Activated naive CD4-positive, alpha-beta T cell treated with anti-CD3 and anti-CD28 coated beads for 36 hours (primary cell): ENCODE measurements around the gene BBS7. TPM values are rescaled to one million over a fixed set of nuclear protein-coding genes. Genes with fewer than 3 reads are reported as not detected.

Experiments
- CTCF ChIA-PET: fragments of 350-600 bp; sonication (Branson Sonifier 250); formaldehyde crosslinking; loops from one replicate; lab custom pipeline; 2021; ENCODE audit warnings: antibody characterized with exemption; lab: Charles Lee
- DNase-seq: peaks from one replicate; pipeline ENCODE4 v3.0.0-alpha.2; 2020
- H3K27ac Mint-ChIP-seq: one replicate; pipeline ENCODE4 v1.8.0; 2021; ENCODE audit warnings: mild to moderate bottlenecking, mixed read lengths
- H3K27me3 Mint-ChIP-seq: one replicate; pipeline ENCODE4 v1.8.0; 2021; ENCODE audit warnings: low read depth, mixed read lengths
- H3K36me3 Mint-ChIP-seq: one replicate; pipeline ENCODE4 v1.8.0; 2021; ENCODE audit warnings: low read depth, mixed read lengths
- H3K4me1 Mint-ChIP-seq: one replicate; pipeline ENCODE4 v1.8.0; 2021; ENCODE audit warnings: low read depth, mixed read lengths
- H3K4me3 Mint-ChIP-seq: one replicate; pipeline ENCODE4 v1.8.0; 2021; ENCODE audit warnings: mild to moderate bottlenecking, moderate library complexity, mixed read lengths
- H3K9me3 Mint-ChIP-seq: one replicate; pipeline ENCODE4 v1.8.0; 2021; ENCODE audit warnings: mixed read lengths
- intact Hi-C: fragments of 100-400 bp; cut with micrococcal nuclease; formaldehyde crosslinking; loops from one replicate; pipeline ENCODE4 v1.15.1; 2023
- total RNA-seq, 2 experiments: library from RNA; stranded (reverse); gene quantifications; one replicate each; pipeline ENCODE4 v1.2.3, GENCODE V29; 2021

BBS7 gene
- total RNA-seq, 2 experiments from 2014 or later: 16.6 to 19.4 TPM

DNA sequence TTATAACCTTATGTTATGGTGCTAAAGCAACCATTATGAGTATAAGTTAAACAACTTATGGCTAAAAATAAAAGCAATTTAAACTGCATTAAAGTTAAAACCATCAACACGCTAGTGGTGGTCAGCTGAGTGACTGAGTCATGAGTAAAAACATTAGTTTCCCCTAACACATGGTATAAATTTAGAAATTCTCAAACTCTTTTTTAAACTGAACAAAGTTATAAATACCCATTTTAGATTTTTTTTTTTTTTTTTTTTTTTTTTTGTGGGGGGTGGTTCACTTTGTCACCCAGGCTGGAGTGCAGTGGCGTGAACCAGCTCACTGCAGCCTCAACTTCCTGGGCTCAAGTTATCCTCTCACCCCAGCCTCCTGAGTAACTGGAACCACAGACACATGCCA, 5.4 kb upstream of the BBS7 start:
- Mint-ChIP-seq H3K4me1 (peaks cover 9% of the 10 kb centered on the region), H3K9me3 (no peaks in the 10 kb centered on the region), H3K4me3 (no peak overlapping the region), H3K27me3 (peaks cover 27% of the 10 kb centered on the region), H3K27ac (no peak overlapping the region), H3K36me3 (no peaks in the 10 kb centered on the region)
- intact Hi-C loops: no loop called here
- CTCF ChIA-PET: interaction anchor here (0.8 kb wide), 1 partner anchor 26 kb away, joined by 3 read pairs; no protein-coding TSS in a partner anchor
- no peak for DNase-seq

DNA sequence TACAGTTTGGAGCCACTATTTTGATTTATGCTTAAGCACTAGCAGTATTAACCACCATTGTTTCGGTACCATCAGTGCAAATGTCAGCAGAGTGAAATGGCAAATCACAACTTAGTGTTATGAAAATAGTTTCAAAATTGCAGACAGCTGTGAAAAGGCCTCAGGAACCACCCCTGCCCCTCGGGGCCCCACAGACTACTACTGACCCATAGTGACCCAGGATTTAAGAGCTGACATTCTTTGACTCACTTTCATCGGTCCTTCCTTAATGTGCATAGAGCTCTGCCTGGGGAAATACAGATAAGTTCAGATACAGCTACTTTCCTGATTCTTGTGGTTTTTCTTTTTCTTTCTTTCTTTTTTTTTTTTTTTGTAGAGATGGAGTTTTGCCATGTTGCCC, 3.3 kb upstream of the BBS7 start:
- Mint-ChIP-seq H3K4me3 (no peak overlapping the region), H3K27me3 (peaks cover 19% of the 10 kb centered on the region), H3K4me1 (peaks cover 16% of the 10 kb centered on the region), H3K27ac (no peak overlapping the region), H3K36me3 (peaks cover 1% of the 10 kb centered on the region), H3K9me3 (no peaks in the 10 kb centered on the region)
- peak; percentile 21 for DNase-seq
- CTCF ChIA-PET: interaction anchor here (0.6 to 0.7 kb wide), 2 partner anchors 46 to 859 kb away, joined by 4 to 5 read pairs; partner anchors contain the start of gene BBS12
- intact Hi-C loops: no loop called here

DNA sequence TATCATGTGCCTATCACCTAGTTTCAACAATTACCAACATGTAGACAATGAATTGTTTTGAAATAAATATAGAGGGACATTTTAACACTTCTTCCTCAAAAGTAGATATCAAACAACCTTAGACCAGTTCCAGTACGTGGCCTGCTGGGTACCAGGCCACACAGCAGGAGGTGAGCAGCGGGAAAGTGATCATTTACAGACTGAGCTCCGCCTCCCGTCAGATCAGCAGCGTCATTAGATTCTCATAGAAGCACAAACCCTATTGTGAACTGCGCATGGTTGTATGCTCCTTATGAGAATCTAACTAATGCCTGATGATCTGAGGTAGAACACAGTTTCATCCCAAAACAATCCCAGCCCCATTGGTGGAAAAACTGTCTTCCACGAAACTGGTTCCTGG, 6.5 kb downstream of the BBS7 start:
- Mint-ChIP-seq H3K4me3 (no peak overlapping the region), H3K27ac (peak overlapping the region; percentile 35), H3K4me1 (peaks cover 34% of the 10 kb centered on the region), H3K9me3 (no peaks in the 10 kb centered on the region), H3K36me3 (peaks cover 29% of the 10 kb centered on the region), H3K27me3 (no peaks in the 10 kb centered on the region)
- DNase-seq: no peak
- CTCF ChIA-PET: no interaction called here
- intact Hi-C loops: no loop called here

DNA sequence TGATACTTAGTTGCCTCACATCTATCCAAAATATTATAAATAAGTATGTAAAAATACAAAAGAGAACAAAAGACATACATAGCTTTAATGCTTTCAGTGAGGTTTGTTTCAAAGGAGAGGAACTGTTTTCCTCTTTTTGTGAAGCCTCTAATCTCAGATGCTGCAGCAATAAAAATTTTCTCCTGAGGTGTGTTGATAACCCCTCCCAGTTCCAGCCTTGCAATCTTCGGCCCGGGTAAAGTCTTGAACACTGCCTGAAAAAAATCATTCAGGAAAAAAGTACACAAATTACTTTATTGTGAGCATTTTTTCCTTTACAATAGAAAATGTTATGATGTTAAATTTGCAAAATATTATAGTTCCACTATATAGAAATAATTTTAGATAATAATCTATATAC, 8.8 kb downstream of the BBS7 start:
- intact Hi-C loops: no loop called here
- Mint-ChIP-seq H3K4me1 (peaks cover 27% of the 10 kb centered on the region), H3K4me3 (no peak overlapping the region), H3K9me3 (no peaks in the 10 kb centered on the region), H3K27me3 (no peaks in the 10 kb centered on the region), H3K27ac (no peak overlapping the region), H3K36me3 (peaks cover 25% of the 10 kb centered on the region)
- CTCF ChIA-PET: interaction anchor here (0.6 kb wide), 1 partner anchor 482 kb away, joined by 3 read pairs; no protein-coding TSS in a partner anchor
- DNase-seq: no peak

DNA sequence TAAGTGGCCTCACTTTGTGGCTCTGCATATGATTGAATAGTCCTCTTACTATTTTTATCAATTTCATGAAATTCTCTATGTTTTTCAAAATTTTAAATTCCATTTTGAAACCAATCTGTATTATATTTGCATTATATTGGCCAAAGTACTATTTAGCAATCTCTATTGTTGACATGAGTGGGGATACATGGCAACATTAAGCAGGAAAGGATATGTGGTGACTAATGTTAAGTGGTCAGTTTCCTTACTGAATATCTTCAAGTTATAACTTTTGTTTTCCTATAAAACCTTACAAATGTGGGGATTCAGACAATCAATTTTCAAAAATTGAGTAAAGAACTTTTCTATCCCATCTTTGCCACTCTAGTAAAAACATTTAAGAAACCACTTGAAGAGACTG, 10.2 kb downstream of the BBS7 start:
- no peaks in the 10 kb centered on the region for H3K27me3 Mint-ChIP-seq
- no peak overlapping the region for H3K4me3 Mint-ChIP-seq
- peaks cover 15% of the 10 kb centered on the region for H3K36me3 Mint-ChIP-seq
- no peak for DNase-seq
- intact Hi-C loops: no loop called here
- CTCF ChIA-PET: no interaction called here
- no peaks in the 10 kb centered on the region for H3K9me3 Mint-ChIP-seq
- H3K4me1 Mint-ChIP-seq: peaks cover 19% of the 10 kb centered on the region
- no peak overlapping the region for H3K27ac Mint-ChIP-seq

DNA sequence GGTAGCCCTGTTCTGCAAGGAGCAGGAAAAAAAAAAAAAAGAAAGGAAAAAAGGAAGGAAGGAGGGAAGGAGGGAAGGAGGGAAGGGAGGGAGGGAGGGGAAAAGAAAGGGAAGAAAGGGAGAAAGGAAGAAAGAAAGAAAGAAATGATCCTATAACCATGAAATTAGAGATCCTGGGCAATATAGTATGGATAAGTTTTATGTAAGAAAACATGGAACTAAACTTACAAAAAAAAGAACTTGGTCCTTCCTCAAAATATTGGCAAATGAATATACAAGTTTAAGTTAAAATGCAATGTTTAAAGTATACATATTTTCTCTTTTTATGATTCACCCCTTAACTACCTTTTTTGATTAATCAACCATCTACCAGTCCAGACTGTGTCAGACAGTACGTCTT, 18.9 kb downstream of the BBS7 start:
- Mint-ChIP-seq H3K27ac (no peak overlapping the region), H3K27me3 (no peaks in the 10 kb centered on the region), H3K36me3 (peaks cover 20% of the 10 kb centered on the region), H3K4me3 (no peak overlapping the region), H3K4me1 (no peaks in the 10 kb centered on the region), H3K9me3 (no peaks in the 10 kb centered on the region)
- CTCF ChIA-PET: no interaction called here
- DNase-seq: no peak
- intact Hi-C loops: no loop called here

DNA sequence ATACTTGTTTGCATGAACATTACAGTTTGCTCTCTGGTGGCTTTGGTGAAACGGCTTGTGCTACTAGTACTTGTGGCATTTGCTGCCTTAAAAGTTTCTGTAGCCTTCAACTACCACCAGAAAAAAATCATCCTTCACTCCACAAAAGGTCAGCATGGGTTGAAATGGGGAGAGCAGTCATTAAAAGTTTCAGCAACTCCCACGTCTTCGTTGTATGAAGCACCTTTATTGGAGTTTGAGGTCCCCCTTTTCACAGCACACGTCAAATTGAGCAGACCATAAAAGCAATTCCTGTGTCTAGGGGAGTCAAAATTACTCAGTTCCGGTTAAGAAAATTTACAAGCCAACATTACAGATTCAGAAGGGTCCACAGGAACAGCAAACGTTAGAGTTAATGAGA, 23.6 kb downstream of the BBS7 start:
- intact Hi-C loops: no loop called here
- H3K27ac Mint-ChIP-seq: no peak overlapping the region
- CTCF ChIA-PET: interaction anchor here (1.0 kb wide), 1 partner anchor 24 kb away, joined by 3 read pairs; no protein-coding TSS in a partner anchor
- H3K36me3 Mint-ChIP-seq: peaks cover 23% of the 10 kb centered on the region
- H3K9me3 Mint-ChIP-seq: no peaks in the 10 kb centered on the region
- no peak overlapping the region for H3K4me3 Mint-ChIP-seq
- H3K27me3 Mint-ChIP-seq: no peaks in the 10 kb centered on the region
- DNase-seq: no peak
- no peaks in the 10 kb centered on the region for H3K4me1 Mint-ChIP-seq

DNA sequence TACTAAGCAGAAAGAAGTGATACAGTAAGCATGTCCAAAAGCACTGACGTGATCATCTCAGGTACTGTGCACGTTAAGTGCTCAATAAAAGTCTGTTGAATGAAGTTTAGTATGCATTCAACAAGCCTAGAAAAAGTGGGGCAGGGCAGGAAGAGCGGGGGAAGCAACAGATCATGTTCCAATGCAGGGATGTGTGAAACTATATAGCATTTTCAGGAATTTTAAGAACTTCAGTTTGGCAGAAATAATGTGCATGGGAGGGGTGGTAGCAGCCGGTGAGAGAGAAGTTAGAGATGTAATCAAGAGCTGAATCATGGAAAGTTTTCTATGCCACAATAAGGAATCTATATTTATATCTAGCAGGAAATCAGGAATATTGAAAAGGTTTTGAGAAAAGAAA, 27.4 kb downstream of the BBS7 start:
- no peak for DNase-seq
- CTCF ChIA-PET: no interaction called here
- Mint-ChIP-seq H3K4me3 (no peak overlapping the region), H3K9me3 (peaks cover 2% of the 10 kb centered on the region), H3K27me3 (no peaks in the 10 kb centered on the region), H3K36me3 (peaks cover 28% of the 10 kb centered on the region), H3K27ac (no peak overlapping the region), H3K4me1 (no peaks in the 10 kb centered on the region)
- intact Hi-C loops: no loop called here

DNA sequence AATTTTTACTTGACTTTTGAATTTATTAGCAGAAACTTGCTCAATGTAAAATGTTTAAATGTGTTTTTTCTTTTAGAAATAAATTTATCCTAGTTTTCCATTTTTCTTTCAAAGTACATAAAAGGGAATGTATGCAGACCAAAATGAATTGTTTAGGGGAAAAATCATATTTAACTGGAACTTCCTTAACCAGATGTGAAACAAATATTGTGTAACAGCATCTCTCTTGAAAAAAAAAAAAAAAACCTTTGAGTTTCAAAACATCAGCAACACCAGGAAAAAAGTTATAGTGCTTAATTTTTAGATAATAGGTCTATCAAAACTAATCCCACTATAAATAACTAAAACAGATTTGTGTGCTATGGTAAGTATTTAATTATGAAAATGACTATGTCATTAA, 32.1 kb downstream of the BBS7 start:
- peaks cover 2% of the 10 kb centered on the region for H3K9me3 Mint-ChIP-seq
- no peak for DNase-seq

DNA sequence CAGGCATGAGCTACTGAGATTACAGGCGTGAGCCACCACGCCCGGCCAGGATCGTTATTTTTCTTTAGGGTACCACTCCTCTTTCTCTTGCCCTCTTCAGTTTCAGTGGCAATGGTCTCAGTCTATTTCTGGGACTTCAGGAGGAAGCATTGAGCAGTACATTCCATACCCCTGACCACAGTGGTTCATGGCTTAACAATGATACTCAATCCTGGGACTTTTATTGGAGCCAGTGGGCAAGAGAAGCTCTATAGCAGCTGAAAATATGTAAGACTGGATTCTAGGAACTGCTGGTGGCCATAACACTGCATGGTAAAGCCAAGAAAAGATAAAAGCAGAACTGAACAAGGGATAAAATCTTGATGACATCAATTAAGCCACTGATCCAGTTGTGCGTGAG, 40.8 kb downstream of the BBS7 start:
- Mint-ChIP-seq H3K9me3 (no peaks in the 10 kb centered on the region), H3K27me3 (no peaks in the 10 kb centered on the region), H3K4me3 (no peak overlapping the region), H3K4me1 (peaks cover 2% of the 10 kb centered on the region), H3K36me3 (peaks cover 2% of the 10 kb centered on the region), H3K27ac (no peak overlapping the region)
- intact Hi-C loops: no loop called here
- CTCF ChIA-PET: no interaction called here
- DNase-seq: no peak

More for the DNA sequence above, 32.1 kb downstream of the BBS7 start:
- no peak overlapping the region for H3K4me3 Mint-ChIP-seq
- intact Hi-C loops: no loop called here
- H3K4me1 Mint-ChIP-seq: no peaks in the 10 kb centered on the region
- H3K36me3 Mint-ChIP-seq: peaks cover 25% of the 10 kb centered on the region
- H3K27ac Mint-ChIP-seq: no peak overlapping the region
- H3K27me3 Mint-ChIP-seq: no peaks in the 10 kb centered on the region
- CTCF ChIA-PET: interaction anchor here (0.6 kb wide), 1 partner anchor 48 kb away, joined by 4 read pairs; no protein-coding TSS in a partner anchor

DNA sequence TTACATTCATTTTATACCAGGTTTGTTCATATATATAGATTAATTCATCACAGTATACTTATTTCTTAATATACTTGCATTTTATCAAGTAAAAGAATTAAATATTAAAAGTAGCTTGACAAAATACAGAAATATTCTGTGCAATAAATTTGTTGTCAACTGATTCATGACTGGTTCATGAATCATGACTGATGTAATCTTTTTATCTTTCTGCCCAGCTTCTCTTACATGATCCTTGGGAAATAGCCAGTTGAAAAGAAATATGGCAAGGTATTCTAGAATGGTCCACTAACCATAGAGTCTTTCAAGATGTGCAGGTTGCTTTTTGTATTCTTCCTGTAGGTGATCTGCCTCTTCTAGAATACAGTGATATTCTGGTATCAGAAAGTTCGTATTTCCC, 42.4 kb downstream of the BBS7 start:
- CTCF ChIA-PET: no interaction called here
- Mint-ChIP-seq H3K27me3 (no peaks in the 10 kb centered on the region), H3K27ac (no peak overlapping the region), H3K4me3 (no peak overlapping the region), H3K4me1 (peaks cover 2% of the 10 kb centered on the region), H3K9me3 (no peaks in the 10 kb centered on the region), H3K36me3 (peaks cover 9% of the 10 kb centered on the region)
- DNase-seq: no peak
- intact Hi-C loops: no loop called here

DNA sequence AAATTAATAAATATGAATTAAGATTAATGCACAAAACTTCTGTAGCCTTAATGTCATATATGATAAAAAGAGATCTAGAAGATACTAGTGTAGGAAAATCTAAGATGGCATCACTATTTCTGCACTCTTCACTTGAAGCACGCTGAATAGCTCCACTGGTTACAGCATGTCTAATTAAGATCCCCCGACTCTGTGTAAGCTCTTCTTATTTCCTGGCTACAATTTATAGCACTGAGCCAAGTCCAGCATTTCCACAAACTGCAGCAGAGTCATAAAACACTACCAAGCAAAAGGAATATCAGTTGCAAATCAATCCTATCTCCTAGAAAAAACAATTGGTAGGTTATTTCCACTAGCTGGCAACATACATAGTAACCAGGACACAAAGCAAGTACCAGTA, 45.3 kb downstream of the BBS7 start:
- CTCF ChIA-PET: interaction anchor here (0.6 to 1.4 kb wide), 3 partner anchors 11 to 45 kb away, joined by 3 read pairs; partner anchors contain the start of gene BBS7
- Mint-ChIP-seq H3K27me3 (no peaks in the 10 kb centered on the region), H3K36me3 (peaks cover 26% of the 10 kb centered on the region), H3K27ac (no peak overlapping the region), H3K4me3 (peak overlapping the region; percentile 18), H3K9me3 (no peaks in the 10 kb centered on the region), H3K4me1 (peaks cover 15% of the 10 kb centered on the region)
- intact Hi-C loops: loop anchor here (1.0 to 5.0 kb wide), 8 partner anchors 45 to 1097 kb away; partner anchors contain the start of genes ANXA5, BBS12, BBS7 and BLTP1
- no peak for DNase-seq

DNA sequence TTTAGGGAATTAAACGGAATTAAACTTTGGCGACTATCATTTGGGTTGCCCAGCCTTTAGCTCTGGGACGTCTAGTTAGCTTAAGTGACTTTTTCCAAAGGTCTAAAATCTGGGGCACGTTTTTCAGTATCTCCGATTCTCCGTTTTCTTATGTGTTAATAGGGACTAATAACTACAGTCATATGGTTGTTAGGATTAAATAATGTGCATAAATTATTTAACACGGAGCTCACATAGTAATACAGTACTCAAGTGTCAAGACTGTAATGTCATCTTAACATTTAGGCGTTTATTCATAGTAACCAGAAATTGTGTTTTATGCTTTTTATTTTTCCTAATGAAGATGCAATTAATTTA, 46.1 kb downstream of the BBS7 start:
- H3K9me3 Mint-ChIP-seq: no peaks in the 10 kb centered on the region
- no peak for DNase-seq
- H3K27me3 Mint-ChIP-seq: no peaks in the 10 kb centered on the region
- intact Hi-C loops: loop anchor here (1.0 to 5.0 kb wide), 8 partner anchors 46 to 1098 kb away; partner anchors contain the start of genes ANXA5, BBS12, BBS7 and BLTP1
- peak overlapping the region; percentile 86 for H3K27ac Mint-ChIP-seq
- peaks cover 32% of the 10 kb centered on the region for H3K36me3 Mint-ChIP-seq
- peaks cover 16% of the 10 kb centered on the region for H3K4me1 Mint-ChIP-seq
- peak overlapping the region; percentile 98 for H3K4me3 Mint-ChIP-seq
- CTCF ChIA-PET: interaction anchor here (1.0 to 1.4 kb wide), 2 partner anchors 12 to 46 kb away, joined by 3 read pairs; partner anchors contain the start of gene BBS7
